MCF 10A (cell line): ENCODE results near the gene NKD1. TPM values are rescaled to one million over a fixed set of nuclear protein-coding genes. Genes with fewer than 3 reads are reported as not detected.

ENCODE experiments used
- BruUV-seq: library from RNA; stranded (reverse); fragments of 400-500 nt; replicated peaks from 2 replicates; lab custom pipeline; 2021; lab: Mats Ljungman, UMichigan
- CTCF ChIA-PET: fragments of 300-600 bp; sonication (Branson Sonifier 250); formaldehyde crosslinking; extraction: SDS; loops from one replicate; lab custom pipeline; 2021; ENCODE audit warnings: antibody characterized with exemption, inconsistent platforms; lab: Yijun Ruan, JAX
- POLR2A ChIA-PET: fragments of 300-600, 350-650 bp; sonication (Branson Sonifier 250); formaldehyde crosslinking; extraction: SDS; loops from one replicate; lab custom pipeline; 2020; ENCODE audit warnings: antibody characterized with exemption, inconsistent platforms; lab: Yijun Ruan, JAX
- DNase-seq: peaks from one replicate; pipeline ENCODE4 v3.0.0-alpha.2; 2018; ENCODE audit not compliant: unreplicated experiment
- H3K27ac Mint-ChIP-seq: one replicate; pipeline ENCODE4 v1.8.0; 2022; ENCODE audit warnings: mild to moderate bottlenecking, low read depth, mixed read lengths; ENCODE audit not compliant: unreplicated experiment
- H3K27me3 Mint-ChIP-seq: one replicate; pipeline ENCODE4 v1.8.0; 2022; ENCODE audit warnings: mixed read lengths; ENCODE audit not compliant: insufficient read depth, unreplicated experiment
- H3K36me3 Mint-ChIP-seq: one replicate; pipeline ENCODE4 v1.8.0; 2022; ENCODE audit warnings: mild to moderate bottlenecking, moderate library complexity, mixed read lengths; ENCODE audit not compliant: insufficient read depth, unreplicated experiment
- H3K4me1 Mint-ChIP-seq: one replicate; pipeline ENCODE4 v1.8.0; 2022; ENCODE audit warnings: mixed read lengths; ENCODE audit not compliant: insufficient read depth, unreplicated experiment
- H3K4me3 Mint-ChIP-seq: one replicate; pipeline ENCODE4 v1.8.0; 2022; ENCODE audit warnings: mild to moderate bottlenecking, moderate library complexity, mixed read lengths; ENCODE audit not compliant: unreplicated experiment
- H3K9me3 Mint-ChIP-seq: one replicate; pipeline ENCODE4 v1.8.0; 2022; ENCODE audit warnings: mixed read lengths; ENCODE audit not compliant: unreplicated experiment
- intact Hi-C: fragments of 100-400 bp; cut with micrococcal nuclease; formaldehyde crosslinking; loops from 2 replicates; pipeline ENCODE4 v1.14.1; 2022
- total RNA-seq: library from RNA; stranded (reverse); gene quantifications from 2 replicates; pipeline ENCODE4 v1.2.3, GENCODE V29; 2022
- TF ChIP-seq, protein P1 (sequence below): fragments of 200-600 bp; IDR thresholded peaks from one replicate; pipeline ENCODE4 v1.8.0; 2022; ENCODE audit warnings: antibody characterized with exemption, mild to moderate bottlenecking; ENCODE audit not compliant: unreplicated experiment

NKD1 gene
- total RNA-seq, 1 experiment from 2014 or later = 0.07 TPM

DNA sequence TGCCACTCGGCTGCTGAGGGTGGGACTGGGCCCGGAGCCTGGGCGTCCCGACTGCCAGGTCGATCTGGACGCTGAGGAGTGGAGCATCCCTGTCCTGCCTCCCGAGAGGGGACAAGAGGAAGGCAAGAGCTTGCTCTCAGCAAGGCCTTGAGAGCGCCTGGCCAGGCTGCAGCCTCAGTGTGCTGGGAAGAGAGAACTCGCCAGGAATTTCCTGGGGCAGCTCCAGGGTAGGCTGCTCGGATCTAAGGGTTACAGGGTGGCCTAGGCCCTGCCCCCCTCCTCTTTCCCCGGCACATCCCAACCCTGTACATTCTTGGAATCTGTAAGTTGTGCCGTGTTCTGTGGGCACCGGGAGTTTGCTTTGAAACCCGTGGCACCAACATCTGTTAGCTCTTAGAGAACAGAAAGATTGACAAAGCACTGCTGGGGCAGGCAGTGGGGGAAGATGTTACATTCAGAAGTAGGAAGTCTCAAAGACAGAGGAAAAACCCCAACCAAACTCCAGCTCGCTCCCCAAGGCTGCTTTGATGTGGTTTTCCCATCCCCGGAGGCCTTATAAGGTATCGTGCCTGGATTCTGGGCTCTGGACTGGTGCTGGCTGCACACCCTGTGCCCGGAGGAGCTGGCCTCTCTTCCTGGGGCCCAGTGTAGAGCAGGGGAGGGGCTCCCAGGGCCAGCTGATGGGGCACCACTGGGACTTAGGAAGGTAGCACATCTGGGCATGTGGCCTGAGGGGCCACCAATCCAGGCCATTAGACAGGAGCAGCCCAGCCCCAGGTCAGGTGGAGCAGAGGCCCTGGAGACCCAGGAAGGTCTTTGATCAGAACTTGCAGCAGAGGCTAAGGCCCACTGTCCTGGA, 55.2 kb downstream of the NKD1 start:
- intact Hi-C loops = no loop called here
- Mint-ChIP-seq H3K27me3 (no peaks in the 10 kb centered on the region), H3K4me3 (no peak overlapping the region), H3K36me3 (no peaks in the 10 kb centered on the region), H3K9me3 (no peaks in the 10 kb centered on the region), H3K27ac (no peak overlapping the region), H3K4me1 (peaks cover 7% of the 10 kb centered on the region)
- BruUV-seq = no TSS peak
- DNase-seq = no peak
- ChIA-PET CTCF (interaction anchor here (1.6 kb wide), 1 partner anchor 203 kb away, joined by 4 read pairs; no protein-coding TSS in a partner anchor), POLR2A (interaction anchor here (0.8 kb wide), 1 partner anchor 67 kb away, joined by 3 read pairs; no protein-coding TSS in a partner anchor)
- TF ChIP-seq, protein P1, sequence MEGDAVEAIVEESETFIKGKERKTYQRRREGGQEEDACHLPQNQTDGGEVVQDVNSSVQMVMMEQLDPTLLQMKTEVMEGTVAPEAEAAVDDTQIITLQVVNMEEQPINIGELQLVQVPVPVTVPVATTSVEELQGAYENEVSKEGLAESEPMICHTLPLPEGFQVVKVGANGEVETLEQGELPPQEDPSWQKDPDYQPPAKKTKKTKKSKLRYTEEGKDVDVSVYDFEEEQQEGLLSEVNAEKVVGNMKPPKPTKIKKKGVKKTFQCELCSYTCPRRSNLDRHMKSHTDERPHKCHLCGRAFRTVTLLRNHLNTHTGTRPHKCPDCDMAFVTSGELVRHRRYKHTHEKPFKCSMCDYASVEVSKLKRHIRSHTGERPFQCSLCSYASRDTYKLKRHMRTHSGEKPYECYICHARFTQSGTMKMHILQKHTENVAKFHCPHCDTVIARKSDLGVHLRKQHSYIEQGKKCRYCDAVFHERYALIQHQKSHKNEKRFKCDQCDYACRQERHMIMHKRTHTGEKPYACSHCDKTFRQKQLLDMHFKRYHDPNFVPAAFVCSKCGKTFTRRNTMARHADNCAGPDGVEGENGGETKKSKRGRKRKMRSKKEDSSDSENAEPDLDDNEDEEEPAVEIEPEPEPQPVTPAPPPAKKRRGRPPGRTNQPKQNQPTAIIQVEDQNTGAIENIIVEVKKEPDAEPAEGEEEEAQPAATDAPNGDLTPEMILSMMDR = no peak

DNA sequence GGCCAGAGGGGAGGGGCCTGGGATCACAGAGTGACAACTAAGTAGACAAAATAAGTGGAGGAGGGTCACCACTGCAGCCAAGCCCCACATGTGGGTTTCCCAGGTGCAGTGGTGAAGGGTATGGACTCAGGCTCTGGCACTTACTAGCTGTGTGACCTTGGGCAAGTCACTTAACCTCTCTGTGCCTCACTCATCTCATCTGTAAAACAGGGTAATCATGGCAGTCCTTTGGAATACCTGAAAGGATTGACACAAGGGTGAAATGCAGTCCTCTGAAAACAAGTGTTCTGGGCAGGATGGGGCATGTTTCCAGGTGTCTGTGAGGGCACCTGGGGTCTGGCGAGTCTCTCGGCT, 55.8 kb downstream of the NKD1 start:
- H3K4me3 Mint-ChIP-seq = no peak overlapping the region
- no peaks in the 10 kb centered on the region for H3K36me3 Mint-ChIP-seq
- H3K27ac Mint-ChIP-seq = no peak overlapping the region
- no peaks in the 10 kb centered on the region for H3K27me3 Mint-ChIP-seq
- H3K4me1 Mint-ChIP-seq = peaks cover 7% of the 10 kb centered on the region
- BruUV-seq = no TSS peak
- intact Hi-C loops = no loop called here
- no peaks in the 10 kb centered on the region for H3K9me3 Mint-ChIP-seq
- DNase-seq = no peak
- TF ChIP-seq, protein P1 = no peak
- ChIA-PET POLR2A (no interaction called here), CTCF (interaction anchor here (0.9 kb wide), 1 partner anchor 9 kb away, joined by 3 read pairs; no protein-coding TSS in a partner anchor)

DNA sequence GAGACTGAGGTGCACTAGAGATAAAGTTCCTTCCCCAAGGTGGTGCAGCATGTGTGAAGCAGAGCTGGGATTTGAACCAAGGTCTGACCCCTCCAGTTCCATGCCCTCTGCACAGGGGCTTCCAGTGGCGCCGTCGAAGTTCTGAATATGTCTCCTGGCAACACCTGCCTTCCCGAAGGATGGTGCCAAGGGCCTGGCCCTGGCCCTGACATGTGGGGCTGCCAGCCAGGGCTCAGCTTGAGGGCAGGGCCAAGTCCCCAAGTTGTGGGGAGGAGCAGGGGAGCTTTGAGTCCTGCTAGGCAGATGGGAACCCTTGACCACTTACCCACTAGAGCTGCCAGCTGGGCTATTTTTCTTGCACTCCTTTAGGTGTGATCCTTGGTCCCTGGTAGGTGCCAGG, 56.4 kb downstream of the NKD1 start:
- TF ChIP-seq, protein P1 = no peak
- ChIA-PET CTCF (interaction anchor here (0.6 to 0.9 kb wide), 2 partner anchors 8 to 12 kb away, joined by 3 read pairs; no protein-coding TSS in a partner anchor), POLR2A (no interaction called here)
- DNase-seq = no peak
- H3K9me3 Mint-ChIP-seq = no peaks in the 10 kb centered on the region
- no peaks in the 10 kb centered on the region for H3K27me3 Mint-ChIP-seq
- no TSS peak for BruUV-seq
- intact Hi-C loops = no loop called here
- no peak overlapping the region for H3K4me3 Mint-ChIP-seq
- H3K36me3 Mint-ChIP-seq = no peaks in the 10 kb centered on the region
- peaks cover 7% of the 10 kb centered on the region for H3K4me1 Mint-ChIP-seq
- H3K27ac Mint-ChIP-seq = no peak overlapping the region

DNA sequence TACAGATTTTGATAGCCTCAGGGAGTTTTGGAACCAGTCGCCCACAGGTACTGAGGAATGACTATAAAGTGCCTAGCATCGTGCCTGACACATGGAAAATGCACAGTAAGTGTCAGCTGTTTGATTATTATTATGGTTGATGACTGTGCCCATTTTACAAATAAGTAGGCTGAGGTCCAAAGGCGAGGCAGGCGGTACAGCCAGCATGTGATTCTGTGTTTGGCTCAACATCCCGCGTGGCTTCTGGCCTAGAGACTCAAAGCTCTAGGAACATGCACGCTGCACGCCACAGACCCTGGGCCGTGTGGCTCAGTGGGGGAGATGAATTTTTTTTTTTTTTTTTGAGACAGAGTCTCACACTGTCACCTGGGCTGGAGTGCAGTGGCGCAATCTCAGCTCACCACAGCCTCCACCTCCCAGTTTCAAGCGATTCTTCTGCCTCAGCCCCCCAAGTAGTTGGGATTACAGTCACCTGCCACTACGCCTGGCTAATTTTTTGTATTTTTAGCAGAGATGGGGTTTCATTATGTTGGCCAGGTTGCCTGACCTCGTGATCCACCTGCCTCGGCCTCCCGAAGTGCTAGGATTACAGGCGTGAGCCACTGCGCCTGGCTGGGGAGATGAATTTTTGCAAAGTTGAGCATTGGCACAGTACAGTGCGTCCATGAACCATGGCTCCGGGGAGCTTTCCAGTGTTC, 57.7 kb downstream of the NKD1 start:
- ChIA-PET POLR2A (no interaction called here), CTCF (interaction anchor here (0.8 kb wide), 1 partner anchor 13 kb away, joined by 3 read pairs; no protein-coding TSS in a partner anchor)
- BruUV-seq = no TSS peak
- Mint-ChIP-seq H3K9me3 (no peaks in the 10 kb centered on the region), H3K4me1 (peaks cover 7% of the 10 kb centered on the region), H3K4me3 (no peak overlapping the region), H3K27ac (no peak overlapping the region), H3K36me3 (no peaks in the 10 kb centered on the region), H3K27me3 (no peaks in the 10 kb centered on the region)
- intact Hi-C loops = no loop called here
- no peak for DNase-seq
- TF ChIP-seq, protein P1 = no peak
